Testis (tissue), 2 donors: ENCODE data around the gene EIPR1.

Source experiments
- POLR2A ChIP-seq: fragments of 450-650 bp; IDR thresholded peaks from one replicate; pipeline ENCODE4 v1.6.1; 2017; ENCODE audit warnings: antibody characterized with exemption, mild to moderate bottlenecking, moderate library complexity
- TF ChIP-seq, protein P1 (sequence below), 3 experiments: fragments of 450-650 bp in 2 of 3; fragments of 200-600 bp in 1 of 3; sonication (generic) in 1 of 3; IDR thresholded peaks; one replicate each; pipeline ENCODE4 v1.5.1; 2016 to 2019; ENCODE audit warnings: antibody characterized with exemption in 3 of 3, mild to moderate bottlenecking in 2 of 3, moderate library complexity in 1 of 3

DNA sequence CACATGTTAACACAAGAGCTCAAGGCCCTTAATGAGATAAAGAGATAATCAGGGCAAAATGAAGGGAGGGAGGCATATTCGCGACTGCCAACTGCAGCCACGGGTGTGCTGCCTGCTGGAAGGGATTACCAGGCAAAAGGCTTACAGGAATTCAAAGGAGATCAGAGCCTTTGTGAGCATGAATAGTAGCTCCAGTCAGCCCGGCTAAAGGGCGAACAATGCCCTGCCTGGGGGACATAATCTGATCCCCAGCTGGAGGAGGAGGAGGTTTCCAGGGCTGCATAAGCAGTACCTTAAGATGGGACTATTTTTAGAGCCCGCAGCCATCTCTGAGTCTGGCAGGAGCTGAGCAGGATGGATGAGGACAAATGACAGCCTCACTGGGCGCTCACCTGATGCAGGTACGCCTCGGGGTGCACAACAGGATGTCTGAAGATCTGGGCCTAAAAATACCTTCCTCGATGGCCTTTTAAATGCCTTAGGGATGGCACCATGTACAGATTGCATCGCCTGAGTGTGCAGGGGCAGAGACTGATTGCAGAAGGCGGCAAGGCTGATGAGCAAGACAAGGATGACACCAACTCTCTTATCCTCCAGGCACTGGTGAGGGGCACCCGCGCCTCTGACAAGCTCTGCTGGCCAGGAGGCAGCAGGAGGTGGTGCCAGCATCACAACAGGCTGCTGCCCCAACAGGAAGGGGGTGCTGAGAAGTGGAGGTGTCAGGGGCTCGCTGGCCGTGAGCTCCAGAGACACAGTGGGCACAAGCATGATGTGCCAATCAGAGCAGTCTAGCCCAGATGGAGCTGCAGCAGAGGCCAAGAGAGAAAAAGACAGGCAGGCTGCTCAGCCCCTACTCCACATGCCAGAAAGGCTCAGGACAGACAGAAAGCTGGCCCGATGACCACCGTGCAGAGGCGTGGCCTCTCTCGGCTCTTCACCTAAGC is 111.4 kb downstream of the EIPR1 start:
- TF ChIP-seq, protein P1, sequence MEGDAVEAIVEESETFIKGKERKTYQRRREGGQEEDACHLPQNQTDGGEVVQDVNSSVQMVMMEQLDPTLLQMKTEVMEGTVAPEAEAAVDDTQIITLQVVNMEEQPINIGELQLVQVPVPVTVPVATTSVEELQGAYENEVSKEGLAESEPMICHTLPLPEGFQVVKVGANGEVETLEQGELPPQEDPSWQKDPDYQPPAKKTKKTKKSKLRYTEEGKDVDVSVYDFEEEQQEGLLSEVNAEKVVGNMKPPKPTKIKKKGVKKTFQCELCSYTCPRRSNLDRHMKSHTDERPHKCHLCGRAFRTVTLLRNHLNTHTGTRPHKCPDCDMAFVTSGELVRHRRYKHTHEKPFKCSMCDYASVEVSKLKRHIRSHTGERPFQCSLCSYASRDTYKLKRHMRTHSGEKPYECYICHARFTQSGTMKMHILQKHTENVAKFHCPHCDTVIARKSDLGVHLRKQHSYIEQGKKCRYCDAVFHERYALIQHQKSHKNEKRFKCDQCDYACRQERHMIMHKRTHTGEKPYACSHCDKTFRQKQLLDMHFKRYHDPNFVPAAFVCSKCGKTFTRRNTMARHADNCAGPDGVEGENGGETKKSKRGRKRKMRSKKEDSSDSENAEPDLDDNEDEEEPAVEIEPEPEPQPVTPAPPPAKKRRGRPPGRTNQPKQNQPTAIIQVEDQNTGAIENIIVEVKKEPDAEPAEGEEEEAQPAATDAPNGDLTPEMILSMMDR (IDR thresholded peaks at IDR 0.05) = no peak
- no peak for TF ChIP-seq POLR2A
